PC-3 (cell line): ENCODE data around the gene ETS1.

Experiments used
- CTCF ChIP-seq: fragments of 300-600 bp; sonication (generic); conservative IDR thresholded peaks from 2 replicates; pipeline ENCODE4 v1.5.1; 2017; ENCODE audit warnings: antibody characterized with exemption, low read depth, mild to moderate bottlenecking, low read length
- EZH2 ChIP-seq: fragments of 300-600 bp; sonication (generic); IDR thresholded peaks from one replicate; pipeline ENCODE4 v1.6.1; 2017; ENCODE audit warnings: antibody characterized with exemption, mild to moderate bottlenecking, low read length; ENCODE audit not compliant: unreplicated experiment
- EZH2phosphoT487 ChIP-seq: fragments of 300-600 bp; sonication (generic); IDR thresholded peaks from 2 replicates; pipeline ENCODE4 v1.6.1; 2018; ENCODE audit warnings: mild to moderate bottlenecking, antibody characterized with exemption, low read length, borderline replicate concordance

GRCh38 chr11:128491195-128491936, 96.0 kb downstream of the ETS1 start:
- TF ChIP-seq CTCF (no peak), EZH2 (no peak), EZH2phosphoT487 (no peak)
